Ammon's horn (tissue), 1 donor: ENCODE measurements around the gene POU3F3.
A peak's percentile ranks its signal among the peaks of the same experiment; 100 is the strongest.

Experiments
- DNase-seq: peaks from one replicate; pipeline ENCODE4 v3.0.0-alpha.2; 2016; ENCODE audit warnings: low spot score

The POU3F3 gene

GRCh38 chr2:104846786-104847585 lies 6.9 kb upstream of the POU3F3 start:
- DNase-seq: peak; percentile 69

GRCh38 chr2:104847586-104848160 lies 6.2 kb upstream of the POU3F3 start:
- peak; percentile 12 for DNase-seq

- peak; percentile 7 for DNase-seq
Observed at GRCh38 chr2:104848526-104848925, 5.4 kb upstream of the POU3F3 start.

GRCh38 chr2:104849101-104849500 lies 4.8 kb upstream of the POU3F3 start:
- DNase-seq: peak; percentile 10

- DNase-seq: peak; percentile 93
Observed at GRCh38 chr2:104849618-104850141, 4.2 kb upstream of the POU3F3 start.

- peak; percentile 55 for DNase-seq
Observed at GRCh38 chr2:104850361-104851290, 3.3 kb upstream of the POU3F3 start.

- DNase-seq: peak; percentile 66
Observed at GRCh38 chr2:104851291-104852089, 2.4 kb upstream of the POU3F3 start.

- DNase-seq: peak; percentile 68
Observed at GRCh38 chr2:104852090-104852666, 1.7 kb upstream of the POU3F3 start.

GRCh38 chr2:104854498-104855220 lies 744 bp downstream of the POU3F3 start:
- no peak for DNase-seq

GRCh38 chr2:104855221-104856085 lies 1.5 kb downstream of the POU3F3 start:
- no peak for DNase-seq

GRCh38 chr2:104856086-104856972 lies 2.4 kb downstream of the POU3F3 start:
- no peak for DNase-seq

- DNase-seq: no peak
Observed at GRCh38 chr2:104856973-104857261, 3.0 kb downstream of the POU3F3 start.

GRCh38 chr2:104857262-104858005 lies 3.5 kb downstream of the POU3F3 start:
- DNase-seq: peak; percentile 7

GRCh38 chr2:104858006-104858978 lies 4.4 kb downstream of the POU3F3 start:
- DNase-seq: no peak

GRCh38 chr2:104859291-104859765 lies 5.4 kb downstream of the POU3F3 start:
- DNase-seq: peak; percentile 4

- peak; percentile 11 for DNase-seq
Observed at GRCh38 chr2:104859766-104860450, 6.0 kb downstream of the POU3F3 start.
